Esophagus squamous epithelium (tissue), 5 donors: ENCODE results near the gene RETREG2. TPM values are rescaled to one million over a fixed set of nuclear protein-coding genes. Genes with fewer than 3 reads are reported as not detected.

Source experiments
- DNase-seq: peaks from one replicate; lab custom pipeline; 2025; lab: John Stamatoyannopoulos, UW
- H3K27ac ChIP-seq, 4 donors: fragments of 200-600 bp; sonication (generic); one replicate each; pipeline ENCODE4 v1.5.1; 2016 to 2019; ENCODE audit warnings: mild to moderate bottlenecking in 1 of 4
- H3K27me3 ChIP-seq, 4 donors: fragments of 200-600 bp; sonication (generic); 1 replicate in 3 of 4; 2 replicates in 1 of 4; pipeline versions ENCODE4 v1.5.1 to v1.6.0; 2017 to 2021; ENCODE audit warnings: antibody characterized with exemption in 1 of 4
- H3K36me3 ChIP-seq, 3 donors: fragments of 200-600 bp; sonication (generic); one replicate each; pipeline ENCODE4 v1.5.1; 2016 to 2019
- H3K4me1 ChIP-seq, 3 donors: fragments of 200-600 bp; sonication (generic); one replicate each; pipeline ENCODE4 v1.5.1; 2017 to 2019
- H3K4me3 ChIP-seq, 4 donors: fragments of 200-600 bp; sonication (generic); 1 replicate in 3 of 4; 2 replicates in 1 of 4; pipeline ENCODE4 v1.5.1; 2016 to 2019; ENCODE audit warnings: mild to moderate bottlenecking in 2 of 4, moderate library complexity in 1 of 4
- H3K9me3 ChIP-seq, 3 donors: fragments of 200-600 bp; sonication (generic); one replicate each; pipeline ENCODE4 v1.5.1; 2016 to 2019
- CTCF ChIP-seq, 6 experiments: fragments of 450-650 bp in 4 of 6; fragments of 200-600 bp in 2 of 6; sonication (generic) in 2 of 6; IDR thresholded peaks; one replicate each; pipeline ENCODE4 v1.5.1; 2016 to 2019; ENCODE audit warnings: antibody characterized with exemption in 6 of 6, mild to moderate bottlenecking in 4 of 6, moderate library complexity in 4 of 6
- POLR2A ChIP-seq, 4 donors: fragments of 450-650 bp; IDR thresholded peaks; one replicate each; pipeline ENCODE4 v1.6.1; 2017; ENCODE audit warnings: antibody characterized with exemption in 4 of 4, mild to moderate bottlenecking in 4 of 4, moderate library complexity in 3 of 4
- WGBS, 2 donors: methylation state at CpG; one replicate each; pipeline ENCODE4 v1.1.5; 2018; 5-methylcytosine and 5-hydroxymethylcytosine counted together
- intact Hi-C: fragments of 100-400 bp; cut with DNase I; formaldehyde crosslinking; loops from one replicate; pipeline ENCODE4 v1.15.0; 2022
- total RNA-seq, 4 donors: library from RNA; depleted of rRNA; stranded (reverse); fragments of >200 nt; gene quantifications; one replicate each; pipeline ENCODE4 v1.1.0, GENCODE V29; 2016
- donor health status: DM: yes; HTN: yes; CAD: no.

Gene RETREG2
- total RNA-seq, 4 donors from 2014 or later: 31.0 to 58.7 (median 41.8) TPM

GRCh38 chr2:219210886-219211362 lies 32.8 kb downstream of the RETREG2 start:
- Histone ChIP-seq H3K36me3 (peaks cover 30 to 79% (median 38%) of the 10 kb centered on the region in 3 donors), H3K27me3 (no peaks in the 10 kb centered on the region), H3K27ac (no peak overlapping the region), H3K9me3 (no peaks in the 10 kb centered on the region), H3K4me1 (peaks cover 12 to 33% (median 14%) of the 10 kb centered on the region in 3 donors), H3K4me3 (no peak overlapping the region)
- intact Hi-C loops: loop anchor here (10.0 kb wide), 1 partner anchor 46 kb away; the partner anchor contains the start of gene NHEJ1
- TF ChIP-seq CTCF (IDR thresholded peaks at IDR 0.05) (no peak), POLR2A (IDR thresholded peaks at IDR 0.05) (no peak)
- WGBS, 2 donors: 85 to 90% methylated on average over 9 of the region's 9 CpGs
- no peak for DNase-seq

- no peaks in the 10 kb centered on the region for H3K9me3 ChIP-seq
- intact Hi-C loops: loop anchor here (10.0 kb wide), 1 partner anchor 48 kb away; the partner anchor contains the start of gene NHEJ1
- H3K27me3 ChIP-seq: no peaks in the 10 kb centered on the region
- H3K4me1 ChIP-seq: peaks cover 18 to 37% (median 20%) of the 10 kb centered on the region in 3 donors
- WGBS, 2 donors: 67 to 93% methylated on average over 5 to 6 of the region's 8 CpGs
- TF ChIP-seq POLR2A (IDR thresholded peaks at IDR 0.05): no peak
- TF ChIP-seq CTCF (IDR thresholded peaks at IDR 0.05): no peak
- no peak overlapping the region for H3K27ac ChIP-seq
- no peak overlapping the region for H3K4me3 ChIP-seq
- peaks cover 30 to 85% (median 39%) of the 10 kb centered on the region in 3 donors for H3K36me3 ChIP-seq
- no peak for DNase-seq
These were observed 34.9 kb downstream of the RETREG2 start for GRCh38 chr2:219213026-219213415.

- WGBS, 2 donors: 86 to 92% methylated on average over 5 to 8 of the region's 10 CpGs
These were observed 35.5 kb downstream of the RETREG2 start for GRCh38 chr2:219213486-219214071.

GRCh38 chr2:219214141-219214540 lies 36.1 kb downstream of the RETREG2 start:
- Histone ChIP-seq H3K27me3 (no peaks in the 10 kb centered on the region), H3K36me3 (peaks cover 30 to 74% (median 34%) of the 10 kb centered on the region in 3 donors), H3K4me1 (peaks cover 16 to 37% (median 24%) of the 10 kb centered on the region in 3 donors), H3K4me3 (no peak overlapping the region), H3K9me3 (no peaks in the 10 kb centered on the region), H3K27ac (no peak overlapping the region)
- DNase-seq: no peak
- TF ChIP-seq CTCF (IDR thresholded peaks at IDR 0.05) (no peak), POLR2A (IDR thresholded peaks at IDR 0.05) (no peak)
- intact Hi-C loops: loop anchor here (10.0 kb wide), 1 partner anchor 49 kb away; the partner anchor contains the start of gene NHEJ1
- 90 to 96% methylated on average over 14 to 15 of the region's 15 CpGs for WGBS, 2 donors

More at GRCh38 chr2:219213486-219214071, 35.5 kb downstream of the RETREG2 start:
- DNase-seq: no peak
- H3K4me1 ChIP-seq: peaks cover 13 to 37% (median 22%) of the 10 kb centered on the region in 3 donors
- no peaks in the 10 kb centered on the region for H3K9me3 ChIP-seq
- H3K36me3 ChIP-seq: peaks cover 30 to 80% (median 39%) of the 10 kb centered on the region in 3 donors
- H3K27me3 ChIP-seq: no peaks in the 10 kb centered on the region
- TF ChIP-seq CTCF (IDR thresholded peaks at IDR 0.05) (no peak), POLR2A (IDR thresholded peaks at IDR 0.05) (no peak)
- no peak overlapping the region for H3K4me3 ChIP-seq
- intact Hi-C loops: loop anchor here (10.0 kb wide), 1 partner anchor 49 kb away; the partner anchor contains the start of gene NHEJ1
- H3K27ac ChIP-seq: no peak overlapping the region

GRCh38 chr2:219214786-219215185 lies 36.7 kb downstream of the RETREG2 start:
- no peak overlapping the region for H3K4me3 ChIP-seq
- intact Hi-C loops: loop anchor here (10.0 kb wide), 1 partner anchor 50 kb away; the partner anchor contains the start of gene NHEJ1
- peaks cover 28 to 71% (median 31%) of the 10 kb centered on the region in 3 donors for H3K36me3 ChIP-seq
- H3K9me3 ChIP-seq: no peaks in the 10 kb centered on the region
- peaks cover 21 to 41% (median 29%) of the 10 kb centered on the region in 3 donors for H3K4me1 ChIP-seq
- H3K27me3 ChIP-seq: no peaks in the 10 kb centered on the region
- WGBS, 2 donors: 92 to 97% methylated on average over 3 to 5 of the region's 6 CpGs
- H3K27ac ChIP-seq: no peak overlapping the region
- DNase-seq: no peak
- TF ChIP-seq CTCF (IDR thresholded peaks at IDR 0.05) (no peak), POLR2A (IDR thresholded peaks at IDR 0.05) (no peak)
